Measurements from ENCODE around the gene USP40. TPM values are rescaled to one million over a fixed set of nuclear protein-coding genes. Genes with fewer than 3 reads are reported as not detected.

The USP40 gene
- total RNA-seq, 1 donor from 2014 or later = 32.9 TPM

DNA sequence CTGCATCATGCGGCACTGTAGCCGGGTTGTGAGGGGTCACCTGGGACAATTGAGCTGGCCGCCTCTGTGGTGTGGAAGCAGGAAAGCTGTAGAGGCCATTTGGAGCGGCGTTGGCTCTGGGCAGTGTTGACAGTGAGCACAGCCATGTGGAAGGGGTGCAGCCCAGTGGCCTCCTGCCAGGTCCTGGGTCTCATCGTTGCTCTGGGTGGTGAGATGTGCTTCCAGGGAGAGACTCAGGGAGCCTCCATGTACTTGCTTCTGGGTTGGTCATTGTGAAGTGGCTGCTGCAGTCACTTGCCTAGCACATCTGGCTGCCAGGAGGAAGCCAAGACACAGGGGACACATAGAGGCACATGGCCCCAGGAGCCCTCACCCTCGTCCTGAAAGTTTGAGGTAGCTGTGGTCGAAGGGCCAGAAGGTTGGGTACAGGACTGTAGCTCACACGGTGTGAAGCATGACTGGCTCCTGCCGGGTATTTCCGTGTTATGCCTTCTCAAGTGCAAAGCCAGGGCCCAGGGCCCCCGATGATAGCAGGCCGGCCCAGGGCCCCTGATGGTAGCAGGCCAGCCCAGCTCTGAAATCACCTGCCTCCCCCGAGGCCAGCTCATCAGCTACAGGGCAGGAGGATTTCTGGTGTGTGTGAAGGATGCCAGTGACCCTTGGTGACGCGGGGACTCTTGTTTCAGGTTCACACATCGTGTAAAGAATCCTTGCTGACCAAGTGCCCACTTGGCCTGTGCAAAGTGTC lies 129.7 kb downstream of the USP40 start:
- Mint-ChIP-seq H3K27ac (no peak overlapping the region), H3K9me3 (no peaks in the 10 kb centered on the region), H3K4me3 (no peak overlapping the region), H3K27me3 (ENCODE audit: insufficient read depth, low read depth) (no peaks in the 10 kb centered on the region), H3K4me1 (no peaks in the 10 kb centered on the region), H3K36me3 (peaks cover 2% of the 10 kb centered on the region)
- no peak for DNase-seq (ENCODE audit: low spot score)
- no peak overlapping the region for H3K27ac ChIP-seq
- no peak overlapping the region for H3K4me3 ChIP-seq
- no peaks in the 10 kb centered on the region for H3F3A ChIP-seq (ENCODE audit: low read depth)
- H3K4me1 ChIP-seq = no peaks in the 10 kb centered on the region
- H2AFZ ChIP-seq (replicated peaks) = no peak overlapping the region
- H4K20me1 ChIP-seq (ENCODE audit: low read depth) = no peaks in the 10 kb centered on the region
- H3K4me2 ChIP-seq = no peak overlapping the region
- no peaks in the 10 kb centered on the region for H3K79me2 ChIP-seq (ENCODE audit: low read depth)
- no peaks in the 10 kb centered on the region for H3K36me3 ChIP-seq
- H3K27me3 ChIP-seq = no peaks in the 10 kb centered on the region
- TF ChIP-seq EZH2phosphoT487 (IDR thresholded peaks at IDR 0.05) = no peak
- TF ChIP-seq EZH2 (IDR thresholded peaks at IDR 0.05) = no peak
- TF ChIP-seq, protein P1, sequence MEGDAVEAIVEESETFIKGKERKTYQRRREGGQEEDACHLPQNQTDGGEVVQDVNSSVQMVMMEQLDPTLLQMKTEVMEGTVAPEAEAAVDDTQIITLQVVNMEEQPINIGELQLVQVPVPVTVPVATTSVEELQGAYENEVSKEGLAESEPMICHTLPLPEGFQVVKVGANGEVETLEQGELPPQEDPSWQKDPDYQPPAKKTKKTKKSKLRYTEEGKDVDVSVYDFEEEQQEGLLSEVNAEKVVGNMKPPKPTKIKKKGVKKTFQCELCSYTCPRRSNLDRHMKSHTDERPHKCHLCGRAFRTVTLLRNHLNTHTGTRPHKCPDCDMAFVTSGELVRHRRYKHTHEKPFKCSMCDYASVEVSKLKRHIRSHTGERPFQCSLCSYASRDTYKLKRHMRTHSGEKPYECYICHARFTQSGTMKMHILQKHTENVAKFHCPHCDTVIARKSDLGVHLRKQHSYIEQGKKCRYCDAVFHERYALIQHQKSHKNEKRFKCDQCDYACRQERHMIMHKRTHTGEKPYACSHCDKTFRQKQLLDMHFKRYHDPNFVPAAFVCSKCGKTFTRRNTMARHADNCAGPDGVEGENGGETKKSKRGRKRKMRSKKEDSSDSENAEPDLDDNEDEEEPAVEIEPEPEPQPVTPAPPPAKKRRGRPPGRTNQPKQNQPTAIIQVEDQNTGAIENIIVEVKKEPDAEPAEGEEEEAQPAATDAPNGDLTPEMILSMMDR (IDR thresholded peaks at IDR 0.05) = no peak
- no peak overlapping the region for H3K9ac ChIP-seq
- H3K9me3 ChIP-seq (ENCODE audit: low read depth) = no peaks in the 10 kb centered on the region

- no peak overlapping the region for H2AFZ ChIP-seq (replicated peaks)
- no peaks in the 10 kb centered on the region for H3K27me3 Mint-ChIP-seq (ENCODE audit: insufficient read depth, low read depth)
- H3F3A ChIP-seq (ENCODE audit: low read depth) = no peaks in the 10 kb centered on the region
- no peak overlapping the region for H3K9ac ChIP-seq
- H3K36me3 ChIP-seq = no peaks in the 10 kb centered on the region
- H3K4me1 Mint-ChIP-seq = no peaks in the 10 kb centered on the region
- TF ChIP-seq EZH2 (IDR thresholded peaks at IDR 0.05) = no peak
- TF ChIP-seq EZH2phosphoT487 (IDR thresholded peaks at IDR 0.05) = no peak
- TF ChIP-seq, protein P1 (IDR thresholded peaks at IDR 0.05) = no peak
- H3K79me2 ChIP-seq (ENCODE audit: low read depth) = no peaks in the 10 kb centered on the region
- H3K4me2 ChIP-seq = no peak overlapping the region
- no peaks in the 10 kb centered on the region for H3K9me3 Mint-ChIP-seq
- H3K27ac ChIP-seq = no peak overlapping the region
- no peak for DNase-seq (ENCODE audit: low spot score)
- no peaks in the 10 kb centered on the region for H4K20me1 ChIP-seq (ENCODE audit: low read depth)
- H3K36me3 Mint-ChIP-seq = peaks cover 2% of the 10 kb centered on the region
- H3K27ac Mint-ChIP-seq = no peak overlapping the region
- no peaks in the 10 kb centered on the region for H3K27me3 ChIP-seq
- no peak overlapping the region for H3K4me3 ChIP-seq
- H3K9me3 ChIP-seq (ENCODE audit: low read depth) = no peaks in the 10 kb centered on the region
- no peak overlapping the region for H3K4me3 Mint-ChIP-seq
- no peaks in the 10 kb centered on the region for H3K4me1 ChIP-seq
These were observed 130.4 kb downstream of the USP40 start for GRCh38 chr2:233436191-233436581.

GRCh38 chr2:233435436-233436190 lies 131.0 kb downstream of the USP40 start:
- Histone ChIP-seq H3F3A (ENCODE audit: low read depth) (no peaks in the 10 kb centered on the region), H3K36me3 (no peaks in the 10 kb centered on the region), H3K27ac (no peak overlapping the region), H3K4me3 (no peak overlapping the region), H3K4me1 (no peaks in the 10 kb centered on the region), H3K9ac (no peak overlapping the region), H3K79me2 (ENCODE audit: low read depth) (no peaks in the 10 kb centered on the region), H3K4me2 (no peak overlapping the region), H4K20me1 (ENCODE audit: low read depth) (no peaks in the 10 kb centered on the region), H3K9me3 (ENCODE audit: low read depth) (no peaks in the 10 kb centered on the region), H2AFZ (replicated peaks) (no peak overlapping the region), H3K27me3 (no peaks in the 10 kb centered on the region)
- Mint-ChIP-seq H3K27ac (no peak overlapping the region), H3K4me1 (no peaks in the 10 kb centered on the region), H3K4me3 (no peak overlapping the region), H3K36me3 (peaks cover 2% of the 10 kb centered on the region), H3K9me3 (no peaks in the 10 kb centered on the region), H3K27me3 (ENCODE audit: insufficient read depth, low read depth) (no peaks in the 10 kb centered on the region)
- TF ChIP-seq EZH2phosphoT487 (IDR thresholded peaks at IDR 0.05) = no peak
- DNase-seq (ENCODE audit: low spot score) = no peak
